Measurements from ENCODE around the gene GPR161. TPM values are rescaled to one million over a fixed set of nuclear protein-coding genes. Genes with fewer than 3 reads are reported as not detected.

Gene GPR161
- polyA plus RNA-seq, 2 of the 4 experiments (the other 2 are of a cell fraction) = 7.8 to 9.4 TPM

DNA sequence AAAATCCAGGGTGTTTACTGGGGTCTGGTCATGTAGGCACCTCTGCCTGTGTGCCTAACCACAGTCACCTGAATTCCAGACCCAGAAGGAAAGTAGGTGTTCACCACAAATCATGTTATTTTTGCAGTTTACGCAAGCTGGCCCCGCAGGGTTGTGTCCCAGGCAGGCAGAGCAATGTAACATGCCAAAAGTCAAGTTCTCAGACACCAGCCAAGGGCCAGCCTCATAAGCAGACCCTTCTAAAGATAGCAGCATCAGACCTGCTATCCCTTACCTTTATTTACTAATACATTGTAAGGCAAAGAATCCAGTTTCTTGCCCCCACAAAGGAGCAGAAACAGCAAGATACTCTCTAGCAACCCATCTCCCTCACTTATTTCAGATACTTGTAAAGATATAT, 83.0 kb downstream of the GPR161 start (continued):
- TF ChIP-seq, protein P1, sequence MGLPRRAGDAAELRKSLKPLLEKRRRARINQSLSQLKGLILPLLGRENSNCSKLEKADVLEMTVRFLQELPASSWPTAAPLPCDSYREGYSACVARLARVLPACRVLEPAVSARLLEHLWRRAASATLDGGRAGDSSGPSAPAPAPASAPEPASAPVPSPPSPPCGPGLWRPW (IDR thresholded peaks at IDR 0.05) = no peak
- TF ChIP-seq, protein P2, sequence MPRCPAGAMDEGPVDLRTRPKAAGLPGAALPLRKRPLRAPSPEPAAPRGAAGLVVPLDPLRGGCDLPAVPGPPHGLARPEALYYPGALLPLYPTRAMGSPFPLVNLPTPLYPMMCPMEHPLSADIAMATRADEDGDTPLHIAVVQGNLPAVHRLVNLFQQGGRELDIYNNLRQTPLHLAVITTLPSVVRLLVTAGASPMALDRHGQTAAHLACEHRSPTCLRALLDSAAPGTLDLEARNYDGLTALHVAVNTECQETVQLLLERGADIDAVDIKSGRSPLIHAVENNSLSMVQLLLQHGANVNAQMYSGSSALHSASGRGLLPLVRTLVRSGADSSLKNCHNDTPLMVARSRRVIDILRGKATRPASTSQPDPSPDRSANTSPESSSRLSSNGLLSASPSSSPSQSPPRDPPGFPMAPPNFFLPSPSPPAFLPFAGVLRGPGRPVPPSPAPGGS (IDR thresholded peaks at IDR 0.05) = no peak
- TF ChIP-seq HDAC2 (IDR thresholded peaks at IDR 0.05) = no peak
- TF ChIP-seq ESRRA (IDR thresholded peaks at IDR 0.05; ENCODE audit: borderline replicate concordance, low read length) = no peak
- TF ChIP-seq EP300 (IDR thresholded peaks at IDR 0.05) = no peak
- no peak for TF ChIP-seq NFE2L2 (conservative IDR thresholded peaks at IDR 0.05; ENCODE audit: low read length)
- no peak for TF ChIP-seq MYC (IDR thresholded peaks at IDR 0.05; ENCODE audit: borderline replicate concordance, low read length)
- TF ChIP-seq, protein P3, sequence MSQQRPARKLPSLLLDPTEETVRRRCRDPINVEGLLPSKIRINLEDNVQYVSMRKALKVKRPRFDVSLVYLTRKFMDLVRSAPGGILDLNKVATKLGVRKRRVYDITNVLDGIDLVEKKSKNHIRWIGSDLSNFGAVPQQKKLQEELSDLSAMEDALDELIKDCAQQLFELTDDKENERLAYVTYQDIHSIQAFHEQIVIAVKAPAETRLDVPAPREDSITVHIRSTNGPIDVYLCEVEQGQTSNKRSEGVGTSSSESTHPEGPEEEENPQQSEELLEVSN (IDR thresholded peaks at IDR 0.05; ENCODE audit: borderline replicate concordance, low read depth) = no peak

DNA sequence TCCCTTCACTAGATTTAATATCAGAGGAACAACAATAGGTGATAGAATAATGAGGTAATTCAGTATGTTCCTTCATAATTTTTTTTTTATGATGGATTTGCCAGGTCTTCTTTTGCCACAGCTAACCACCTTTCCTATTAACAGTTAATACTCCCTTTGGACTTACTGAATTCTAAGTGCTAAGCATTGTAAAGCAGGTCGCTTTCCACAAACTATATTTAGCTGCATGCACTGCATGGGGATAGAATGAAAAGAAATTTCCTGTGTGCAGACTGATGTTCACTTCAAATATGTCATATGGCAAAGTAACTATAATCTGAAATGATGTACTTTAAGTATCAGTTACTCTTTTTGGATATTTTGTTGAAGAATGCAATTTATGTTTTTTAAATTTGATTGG, 85.8 kb downstream of the GPR161 start:
- Histone ChIP-seq H3K27ac (no peak overlapping the region), H3K9me3 (no peaks in the 10 kb centered on the region), H3K4me3 (no peak overlapping the region), H3K4me2 (no peak overlapping the region), H3K4me1 (0 out of 3 replicates have a peak, but pooled peaks cover 5% of the 10 kb centered on the region)
- ATAC-seq (no peak), DNase-seq (ENCODE audit: low read depth in 1 of 2, low spot score in 1 of 2) (no peak), FAIRE-seq (no peak)
- TF ChIP-seq, protein P4, sequence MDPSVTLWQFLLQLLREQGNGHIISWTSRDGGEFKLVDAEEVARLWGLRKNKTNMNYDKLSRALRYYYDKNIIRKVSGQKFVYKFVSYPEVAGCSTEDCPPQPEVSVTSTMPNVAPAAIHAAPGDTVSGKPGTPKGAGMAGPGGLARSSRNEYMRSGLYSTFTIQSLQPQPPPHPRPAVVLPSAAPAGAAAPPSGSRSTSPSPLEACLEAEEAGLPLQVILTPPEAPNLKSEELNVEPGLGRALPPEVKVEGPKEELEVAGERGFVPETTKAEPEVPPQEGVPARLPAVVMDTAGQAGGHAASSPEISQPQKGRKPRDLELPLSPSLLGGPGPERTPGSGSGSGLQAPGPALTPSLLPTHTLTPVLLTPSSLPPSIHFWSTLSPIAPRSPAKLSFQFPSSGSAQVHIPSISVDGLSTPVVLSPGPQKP (IDR thresholded peaks at IDR 0.05; ENCODE audit: low read depth, low read length) = no peak
- TF ChIP-seq, protein P5, sequence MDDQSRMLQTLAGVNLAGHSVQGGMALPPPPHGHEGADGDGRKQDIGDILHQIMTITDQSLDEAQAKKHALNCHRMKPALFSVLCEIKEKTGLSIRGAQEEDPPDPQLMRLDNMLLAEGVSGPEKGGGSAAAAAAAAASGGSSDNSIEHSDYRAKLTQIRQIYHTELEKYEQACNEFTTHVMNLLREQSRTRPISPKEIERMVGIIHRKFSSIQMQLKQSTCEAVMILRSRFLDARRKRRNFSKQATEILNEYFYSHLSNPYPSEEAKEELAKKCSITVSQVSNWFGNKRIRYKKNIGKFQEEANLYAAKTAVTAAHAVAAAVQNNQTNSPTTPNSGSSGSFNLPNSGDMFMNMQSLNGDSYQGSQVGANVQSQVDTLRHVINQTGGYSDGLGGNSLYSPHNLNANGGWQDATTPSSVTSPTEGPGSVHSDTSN (IDR thresholded peaks at IDR 0.05) = no peak
- TF ChIP-seq RNF2 (IDR thresholded peaks at IDR 0.05; ENCODE audit: borderline replicate concordance, low read depth) (no peak), SREBF2 (IDR thresholded peaks at IDR 0.05) (no peak), JUN (IDR thresholded peaks at IDR 0.05) (no peak)
- ChIA-PET POLR2A (no interaction called here), CTCF (interaction anchor here (1.2 kb wide), 2 partner anchors 31 to 147 kb away, joined by 3 to 4 read pairs; no protein-coding TSS in a partner anchor)
- 97% methylated on average over 1 of the region's 1 CpG for WGBS (ENCODE audit: missing lambda C conversion rate)

DNA sequence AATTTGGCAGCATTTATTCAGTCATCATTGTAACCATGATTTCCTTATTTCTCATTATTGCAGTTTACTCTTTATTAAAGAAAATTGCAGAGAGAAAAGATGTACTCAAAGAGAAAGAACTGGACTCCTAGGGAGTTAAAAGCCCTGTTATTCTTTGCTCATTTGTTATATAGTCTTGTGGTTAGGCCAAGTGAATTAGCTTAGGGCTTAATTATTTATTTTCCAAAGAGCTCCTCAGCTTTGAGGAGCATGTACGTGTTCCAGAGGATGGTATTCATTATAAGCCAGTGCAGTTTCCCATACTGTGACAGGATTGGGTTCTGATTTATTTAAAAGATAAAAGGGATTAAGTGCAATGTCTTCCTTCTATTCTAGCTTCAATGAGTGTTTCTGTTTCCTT, 86.4 kb downstream of the GPR161 start:
- ATAC-seq (no peak), DNase-seq (ENCODE audit: low read depth in 1 of 2, low spot score in 1 of 2) (no peak), FAIRE-seq (no peak)
- no peaks in the 10 kb centered on the region for H3K9me3 ChIP-seq
- POLR2A ChIA-PET = no interaction called here
- no peak overlapping the region for H3K27ac ChIP-seq
- no peak overlapping the region for H3K4me2 ChIP-seq
- 95% methylated on average over 1 of the region's 1 CpG for WGBS (ENCODE audit: missing lambda C conversion rate)
- H3K4me3 ChIP-seq = no peak overlapping the region
- peaks cover 6% of the 10 kb centered on the region; the same call in 1 of the 3 replicates for H3K4me1 ChIP-seq
- CTCF ChIA-PET = interaction anchor here (1.2 kb wide), 2 partner anchors 32 to 146 kb away, joined by 3 to 4 read pairs; no protein-coding TSS in a partner anchor
- TF ChIP-seq KDM5A (IDR thresholded peaks at IDR 0.05) (no peak), EP300 (IDR thresholded peaks at IDR 0.05) (no peak), FOSL2 (IDR thresholded peaks at IDR 0.05) (no peak), FOSL2 (CRISPR knock-in tag; IDR thresholded peaks at IDR 0.05) (no peak), HEYL (CRISPR knock-in tag; IDR thresholded peaks at IDR 0.05) (no peak), FOXS1 (CRISPR knock-in tag; IDR thresholded peaks at IDR 0.05) (no peak), TP53 (CRISPR knock-in tag; IDR thresholded peaks at IDR 0.05) (no peak), ZSCAN20 (CRISPR knock-in tag; IDR thresholded peaks at IDR 0.05) (no peak), TFCP2L1 (CRISPR knock-in tag; IDR thresholded peaks at IDR 0.05) (no peak), HDAC2 (IDR thresholded peaks at IDR 0.05) (no peak), RNF2 (IDR thresholded peaks at IDR 0.05; ENCODE audit: borderline replicate concordance, low read depth) (no peak), RAD21 (conservative IDR thresholded peaks at IDR 0.05 in 1 of 2, IDR thresholded peaks at IDR 0.05 in 1 of 2) (no peak), RARB (CRISPR knock-in tag; IDR thresholded peaks at IDR 0.05) (no peak)
- TF ChIP-seq, protein P6, sequence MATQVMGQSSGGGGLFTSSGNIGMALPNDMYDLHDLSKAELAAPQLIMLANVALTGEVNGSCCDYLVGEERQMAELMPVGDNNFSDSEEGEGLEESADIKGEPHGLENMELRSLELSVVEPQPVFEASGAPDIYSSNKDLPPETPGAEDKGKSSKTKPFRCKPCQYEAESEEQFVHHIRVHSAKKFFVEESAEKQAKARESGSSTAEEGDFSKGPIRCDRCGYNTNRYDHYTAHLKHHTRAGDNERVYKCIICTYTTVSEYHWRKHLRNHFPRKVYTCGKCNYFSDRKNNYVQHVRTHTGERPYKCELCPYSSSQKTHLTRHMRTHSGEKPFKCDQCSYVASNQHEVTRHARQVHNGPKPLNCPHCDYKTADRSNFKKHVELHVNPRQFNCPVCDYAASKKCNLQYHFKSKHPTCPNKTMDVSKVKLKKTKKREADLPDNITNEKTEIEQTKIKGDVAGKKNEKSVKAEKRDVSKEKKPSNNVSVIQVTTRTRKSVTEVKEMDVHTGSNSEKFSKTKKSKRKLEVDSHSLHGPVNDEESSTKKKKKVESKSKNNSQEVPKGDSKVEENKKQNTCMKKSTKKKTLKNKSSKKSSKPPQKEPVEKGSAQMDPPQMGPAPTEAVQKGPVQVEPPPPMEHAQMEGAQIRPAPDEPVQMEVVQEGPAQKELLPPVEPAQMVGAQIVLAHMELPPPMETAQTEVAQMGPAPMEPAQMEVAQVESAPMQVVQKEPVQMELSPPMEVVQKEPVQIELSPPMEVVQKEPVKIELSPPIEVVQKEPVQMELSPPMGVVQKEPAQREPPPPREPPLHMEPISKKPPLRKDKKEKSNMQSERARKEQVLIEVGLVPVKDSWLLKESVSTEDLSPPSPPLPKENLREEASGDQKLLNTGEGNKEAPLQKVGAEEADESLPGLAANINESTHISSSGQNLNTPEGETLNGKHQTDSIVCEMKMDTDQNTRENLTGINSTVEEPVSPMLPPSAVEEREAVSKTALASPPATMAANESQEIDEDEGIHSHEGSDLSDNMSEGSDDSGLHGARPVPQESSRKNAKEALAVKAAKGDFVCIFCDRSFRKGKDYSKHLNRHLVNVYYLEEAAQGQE (IDR thresholded peaks at IDR 0.05) = no peak
- TF ChIP-seq, protein P5 (IDR thresholded peaks at IDR 0.05) = no peak
- TF ChIP-seq, protein P7, sequence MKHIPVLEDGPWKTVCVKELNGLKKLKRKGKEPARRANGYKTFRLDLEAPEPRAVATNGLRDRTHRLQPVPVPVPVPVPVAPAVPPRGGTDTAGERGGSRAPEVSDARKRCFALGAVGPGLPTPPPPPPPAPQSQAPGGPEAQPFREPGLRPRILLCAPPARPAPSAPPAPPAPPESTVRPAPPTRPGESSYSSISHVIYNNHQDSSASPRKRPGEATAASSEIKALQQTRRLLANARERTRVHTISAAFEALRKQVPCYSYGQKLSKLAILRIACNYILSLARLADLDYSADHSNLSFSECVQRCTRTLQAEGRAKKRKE (CRISPR knock-in tag; IDR thresholded peaks at IDR 0.05; ENCODE audit: low read depth) = no peak

All from A549 (cell line).